GM18526 (cell line): ENCODE results near the gene NAV2.

ENCODE experiments used
- POLR2A ChIP-seq: IDR thresholded peaks from 3 replicates; pipeline ENCODE4 v1.6.1; 2011; ENCODE audit not compliant: insufficient read length; ENCODE audit errors: extremely low read depth

The NAV2 gene

GRCh38 chr11:19712281-19713195 is at the start of gene NAV2:
Gene NAV2, plus strand, starts transcription at chr11:19712837. Its CDS starts 859 bp downstream, at chr11:19713696.
- peak; percentile 60 for TF ChIP-seq POLR2A

GRCh38 chr11:19663206-19663605 is 49.4 kb upstream of the NAV2 start:
- no peak for TF ChIP-seq POLR2A

GRCh38 chr11:19664886-19665548 is 47.6 kb upstream of the NAV2 start:
- no peak for TF ChIP-seq POLR2A

- no peak for TF ChIP-seq POLR2A
Observed at GRCh38 chr11:19666951-19667350, 45.7 kb upstream of the NAV2 start.

GRCh38 chr11:19669511-19669910 is 43.1 kb upstream of the NAV2 start:
- no peak for TF ChIP-seq POLR2A

GRCh38 chr11:19670030-19670791 is 42.4 kb upstream of the NAV2 start:
- no peak for TF ChIP-seq POLR2A

- TF ChIP-seq POLR2A: no peak
Observed at GRCh38 chr11:19672586-19673206, 39.9 kb upstream of the NAV2 start.

GRCh38 chr11:19673924-19674729 is 38.5 kb upstream of the NAV2 start:
- no peak for TF ChIP-seq POLR2A

- no peak for TF ChIP-seq POLR2A
Observed at GRCh38 chr11:19674836-19675235, 37.8 kb upstream of the NAV2 start.

- TF ChIP-seq POLR2A: no peak
Observed at GRCh38 chr11:19675397-19675796, 37.2 kb upstream of the NAV2 start.

- TF ChIP-seq POLR2A: no peak
Observed at GRCh38 chr11:19676475-19677380, 35.9 kb upstream of the NAV2 start.

GRCh38 chr11:19677381-19678080 is 35.1 kb upstream of the NAV2 start:
- TF ChIP-seq POLR2A: no peak
